ENCODE results near the gene SAMD14. TPM values are rescaled to one million over a fixed set of nuclear protein-coding genes. Genes with fewer than 3 reads are reported as not detected.

Gene SAMD14
- total RNA-seq, 2 experiments from 2014 or later = 0.59 TPM; not detected in 1

GRCh38 chr17:50100480-50100883, 29.5 kb downstream of the SAMD14 start:
- Histone ChIP-seq H4K20me1 (ENCODE audit: insufficient read depth, low read length) (no peaks in the 10 kb centered on the region), H3K27ac (ENCODE audit: low read depth, low read length, poor library complexity, severe bottlenecking) (no peak overlapping the region), H3K9me2 (ENCODE audit: insufficient read depth, low read length) (no peaks in the 10 kb centered on the region), H3K4me1 (ENCODE audit: insufficient read depth, low read length, poor library complexity, severe bottlenecking) (peaks cover 9% of the 10 kb centered on the region), H3K4me2 (ENCODE audit: low read length) (no peak overlapping the region), H3K79me2 (ENCODE audit: insufficient read depth, low read depth, low read length) (no peaks in the 10 kb centered on the region), H3K9me3 (ENCODE audit: low read length) (no peaks in the 10 kb centered on the region), H2AFZ (ENCODE audit: low read length) (no peak overlapping the region), H3K36me3 (ENCODE audit: insufficient read depth, low read length) (no peaks in the 10 kb centered on the region), H3K4me3 (ENCODE audit: low read depth, low read length, poor library complexity, severe bottlenecking) (no peak overlapping the region)
- DNase-seq (ENCODE audit: low spot score) = no peak
- ChIA-PET POLR2A (no interaction called here), CTCF (ENCODE audit: unreplicated experiment) (no interaction called here)
- no TSS peak for BruUV-seq (replicated peaks)
- TF ChIP-seq EZH2phosphoT487 (IDR thresholded peaks at IDR 0.05; ENCODE audit: borderline replicate concordance, low read depth, low read length) (no peak), CTCF (conservative IDR thresholded peaks at IDR 0.05; ENCODE audit: low read length) (no peak)
- intact Hi-C loops (cut with micrococcal nuclease; ENCODE audit: unreplicated experiment) = no loop called here

GRCh38 chr17:50099003-50099402, 31.0 kb downstream of the SAMD14 start:
- ChIA-PET CTCF (ENCODE audit: unreplicated experiment) (no interaction called here), POLR2A (no interaction called here)
- Histone ChIP-seq H4K20me1 (ENCODE audit: insufficient read depth, low read length) (no peaks in the 10 kb centered on the region), H3K36me3 (ENCODE audit: insufficient read depth, low read length) (no peaks in the 10 kb centered on the region), H3K9me2 (ENCODE audit: insufficient read depth, low read length) (no peaks in the 10 kb centered on the region), H3K27ac (ENCODE audit: low read depth, low read length, poor library complexity, severe bottlenecking) (no peak overlapping the region), H3K9me3 (ENCODE audit: low read length) (no peaks in the 10 kb centered on the region), H3K4me1 (ENCODE audit: insufficient read depth, low read length, poor library complexity, severe bottlenecking) (peaks cover 17% of the 10 kb centered on the region), H3K79me2 (ENCODE audit: insufficient read depth, low read depth, low read length) (no peaks in the 10 kb centered on the region), H2AFZ (ENCODE audit: low read length) (no peak overlapping the region), H3K4me2 (ENCODE audit: low read length) (no peak overlapping the region), H3K4me3 (ENCODE audit: low read depth, low read length, poor library complexity, severe bottlenecking) (no peak overlapping the region)
- DNase-seq (ENCODE audit: low spot score) = no peak
- no TSS peak for BruUV-seq (replicated peaks)
- TF ChIP-seq EZH2phosphoT487 (IDR thresholded peaks at IDR 0.05; ENCODE audit: borderline replicate concordance, low read depth, low read length) (no peak), CTCF (conservative IDR thresholded peaks at IDR 0.05; ENCODE audit: low read length) (no peak)
- intact Hi-C loops (cut with micrococcal nuclease; ENCODE audit: unreplicated experiment) = no loop called here

- Histone ChIP-seq H3K79me2 (ENCODE audit: insufficient read depth, low read depth, low read length) (no peaks in the 10 kb centered on the region), H3K27ac (ENCODE audit: low read depth, low read length, poor library complexity, severe bottlenecking) (no peak overlapping the region), H3K4me2 (ENCODE audit: low read length) (no peak overlapping the region), H3K4me3 (ENCODE audit: low read depth, low read length, poor library complexity, severe bottlenecking) (no peak overlapping the region), H3K4me1 (ENCODE audit: insufficient read depth, low read length, poor library complexity, severe bottlenecking) (peaks cover 20% of the 10 kb centered on the region), H3K9me2 (ENCODE audit: insufficient read depth, low read length) (no peaks in the 10 kb centered on the region), H3K9me3 (ENCODE audit: low read length) (no peaks in the 10 kb centered on the region), H3K36me3 (ENCODE audit: insufficient read depth, low read length) (no peaks in the 10 kb centered on the region), H4K20me1 (ENCODE audit: insufficient read depth, low read length) (no peaks in the 10 kb centered on the region), H2AFZ (ENCODE audit: low read length) (no peak overlapping the region)
- ChIA-PET CTCF (ENCODE audit: unreplicated experiment) (no interaction called here), POLR2A (interaction anchor here (0.6 kb wide), 1 partner anchor 8 kb away, joined by 3 read pairs; no protein-coding TSS in a partner anchor)
- TF ChIP-seq CTCF (conservative IDR thresholded peaks at IDR 0.05; ENCODE audit: low read length) = no peak
- no peak for TF ChIP-seq EZH2phosphoT487 (IDR thresholded peaks at IDR 0.05; ENCODE audit: borderline replicate concordance, low read depth, low read length)
- intact Hi-C loops (cut with micrococcal nuclease; ENCODE audit: unreplicated experiment) = no loop called here
- DNase-seq (ENCODE audit: low spot score) = no peak
- BruUV-seq (replicated peaks) = no TSS peak
Observed at GRCh38 chr17:50098583-50098982, 31.4 kb downstream of the SAMD14 start.

Data from OCI-LY7 (cell line).